ENCODE data around the gene SRGAP3. TPM values are rescaled to one million over a fixed set of nuclear protein-coding genes. Genes with fewer than 3 reads are reported as not detected.

The SRGAP3 gene
- total RNA-seq, 1 donor = 2.5 TPM

DNA sequence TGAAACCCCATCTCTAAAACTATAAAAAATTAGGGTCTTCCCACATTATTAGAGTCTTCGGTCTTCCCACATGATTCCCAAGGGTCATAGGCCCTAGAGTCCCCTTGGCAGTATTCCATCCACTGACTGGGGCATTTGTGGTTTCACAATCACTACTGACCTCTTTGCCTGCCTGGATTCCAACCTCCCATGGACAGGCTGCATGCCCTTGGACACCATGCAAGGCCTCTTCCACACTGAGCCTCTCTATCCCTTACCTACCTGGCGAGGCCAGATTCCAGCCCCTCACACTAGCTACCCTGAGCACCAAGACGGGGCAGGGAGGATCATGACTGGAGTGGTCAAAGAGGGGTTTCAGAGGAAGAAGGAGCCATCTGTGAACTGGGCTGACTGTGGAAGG is 64.4 kb downstream of the SRGAP3 start:
- Histone ChIP-seq H2AFZ (ENCODE audit: low read length) (no peak overlapping the region), H3K4me1 (ENCODE audit: insufficient read depth, low read length) (no peaks in the 10 kb centered on the region), H3K79me2 (ENCODE audit: insufficient read depth, low read length) (no peaks in the 10 kb centered on the region), H4K20me1 (ENCODE audit: insufficient read depth, low read length) (peaks cover 3% of the 10 kb centered on the region), H3K36me3 (ENCODE audit: insufficient read depth, low read length) (no peaks in the 10 kb centered on the region), H3K4me2 (ENCODE audit: insufficient read depth, low read length) (no peak overlapping the region), H3K27ac (ENCODE audit: low read depth, low read length) (no peak overlapping the region), H3K9me3 (ENCODE audit: low read depth, low read length) (no peaks in the 10 kb centered on the region), H3K27me3 (ENCODE audit: insufficient read depth, low read length) (peaks cover 6% of the 10 kb centered on the region), H3K4me3 (ENCODE audit: insufficient read depth, low read length) (no peak overlapping the region)
- DNase-seq (ENCODE audit: insufficient read length, low spot score, missing footprints) = no peak
- TF ChIP-seq, protein P1, sequence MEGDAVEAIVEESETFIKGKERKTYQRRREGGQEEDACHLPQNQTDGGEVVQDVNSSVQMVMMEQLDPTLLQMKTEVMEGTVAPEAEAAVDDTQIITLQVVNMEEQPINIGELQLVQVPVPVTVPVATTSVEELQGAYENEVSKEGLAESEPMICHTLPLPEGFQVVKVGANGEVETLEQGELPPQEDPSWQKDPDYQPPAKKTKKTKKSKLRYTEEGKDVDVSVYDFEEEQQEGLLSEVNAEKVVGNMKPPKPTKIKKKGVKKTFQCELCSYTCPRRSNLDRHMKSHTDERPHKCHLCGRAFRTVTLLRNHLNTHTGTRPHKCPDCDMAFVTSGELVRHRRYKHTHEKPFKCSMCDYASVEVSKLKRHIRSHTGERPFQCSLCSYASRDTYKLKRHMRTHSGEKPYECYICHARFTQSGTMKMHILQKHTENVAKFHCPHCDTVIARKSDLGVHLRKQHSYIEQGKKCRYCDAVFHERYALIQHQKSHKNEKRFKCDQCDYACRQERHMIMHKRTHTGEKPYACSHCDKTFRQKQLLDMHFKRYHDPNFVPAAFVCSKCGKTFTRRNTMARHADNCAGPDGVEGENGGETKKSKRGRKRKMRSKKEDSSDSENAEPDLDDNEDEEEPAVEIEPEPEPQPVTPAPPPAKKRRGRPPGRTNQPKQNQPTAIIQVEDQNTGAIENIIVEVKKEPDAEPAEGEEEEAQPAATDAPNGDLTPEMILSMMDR (IDR thresholded peaks at IDR 0.05; ENCODE audit: extremely low read depth, low read depth, low read length) = no peak

DNA sequence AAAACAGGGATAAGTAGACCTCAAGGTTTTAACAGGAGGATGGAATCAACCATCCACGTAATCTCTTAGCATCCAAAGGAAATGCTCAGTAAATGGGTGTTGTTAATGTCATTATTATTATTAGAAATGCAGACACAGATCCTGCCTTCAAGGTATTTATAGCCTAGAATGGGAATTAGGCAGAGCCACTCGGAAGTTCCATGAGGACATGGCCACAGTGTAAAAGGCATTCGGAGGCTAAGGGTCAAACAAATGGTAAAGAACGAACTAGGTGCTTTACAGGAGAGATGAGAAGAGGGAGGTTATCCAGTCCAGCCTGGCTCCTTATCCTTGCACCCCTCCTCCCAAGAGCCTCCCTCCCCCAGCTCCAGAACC is 65.0 kb downstream of the SRGAP3 start:
- Histone ChIP-seq H3K4me3 (ENCODE audit: insufficient read depth, low read length) (no peak overlapping the region), H4K20me1 (ENCODE audit: insufficient read depth, low read length) (peaks cover 3% of the 10 kb centered on the region), H3K36me3 (ENCODE audit: insufficient read depth, low read length) (no peaks in the 10 kb centered on the region), H3K4me1 (ENCODE audit: insufficient read depth, low read length) (no peaks in the 10 kb centered on the region), H3K27me3 (ENCODE audit: insufficient read depth, low read length) (peaks cover 6% of the 10 kb centered on the region), H3K79me2 (ENCODE audit: insufficient read depth, low read length) (no peaks in the 10 kb centered on the region), H3K9me3 (ENCODE audit: low read depth, low read length) (no peaks in the 10 kb centered on the region), H3K4me2 (ENCODE audit: insufficient read depth, low read length) (no peak overlapping the region), H3K27ac (ENCODE audit: low read depth, low read length) (no peak overlapping the region), H2AFZ (ENCODE audit: low read length) (no peak overlapping the region)
- DNase-seq (ENCODE audit: insufficient read length, low spot score, missing footprints) = no peak
- TF ChIP-seq, protein P1 (IDR thresholded peaks at IDR 0.05; ENCODE audit: extremely low read depth, low read depth, low read length) = no peak

DNA sequence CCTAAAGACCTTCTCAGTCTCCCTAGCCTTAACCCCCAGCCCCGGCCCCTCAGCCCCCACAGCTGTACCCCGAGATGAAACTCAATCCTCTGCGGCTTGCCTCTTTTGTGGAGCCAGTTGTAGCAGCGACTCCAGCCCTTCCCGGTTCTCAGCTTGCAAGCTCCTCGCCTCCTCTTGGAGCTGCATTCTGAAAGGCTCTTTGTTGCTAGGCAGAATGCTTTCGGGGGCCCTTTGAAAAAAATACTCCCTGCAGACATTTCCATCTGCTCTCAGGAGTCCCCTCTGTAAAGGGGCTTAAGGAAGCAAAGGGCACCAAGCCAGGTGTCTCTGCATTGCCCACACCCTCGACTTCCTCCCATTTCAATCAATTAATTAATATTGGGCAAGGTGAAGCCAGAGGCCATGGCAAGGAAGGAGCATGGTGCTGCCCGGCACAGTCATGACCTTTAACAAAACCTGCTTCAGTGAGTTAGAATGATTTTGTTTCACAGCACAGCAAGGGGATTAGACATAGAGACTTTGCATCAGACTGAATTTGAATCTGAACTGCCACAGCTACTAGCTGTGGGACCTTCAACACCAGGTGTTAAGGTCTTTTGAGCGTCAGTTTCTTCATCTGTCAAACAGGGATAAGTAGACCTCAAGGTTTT is 65.5 kb downstream of the SRGAP3 start:
- Histone ChIP-seq H3K79me2 (ENCODE audit: insufficient read depth, low read length) (no peaks in the 10 kb centered on the region), H3K4me1 (ENCODE audit: insufficient read depth, low read length) (no peaks in the 10 kb centered on the region), H3K27ac (ENCODE audit: low read depth, low read length) (no peak overlapping the region), H4K20me1 (ENCODE audit: insufficient read depth, low read length) (peaks cover 3% of the 10 kb centered on the region), H3K9me3 (ENCODE audit: low read depth, low read length) (no peaks in the 10 kb centered on the region), H3K27me3 (ENCODE audit: insufficient read depth, low read length) (peaks cover 6% of the 10 kb centered on the region), H3K4me2 (ENCODE audit: insufficient read depth, low read length) (no peak overlapping the region), H2AFZ (ENCODE audit: low read length) (no peak overlapping the region), H3K36me3 (ENCODE audit: insufficient read depth, low read length) (no peaks in the 10 kb centered on the region), H3K4me3 (ENCODE audit: insufficient read depth, low read length) (no peak overlapping the region)
- DNase-seq (ENCODE audit: insufficient read length, low spot score, missing footprints) = no peak
- TF ChIP-seq, protein P1 (IDR thresholded peaks at IDR 0.05; ENCODE audit: extremely low read depth, low read depth, low read length) = no peak

DNA sequence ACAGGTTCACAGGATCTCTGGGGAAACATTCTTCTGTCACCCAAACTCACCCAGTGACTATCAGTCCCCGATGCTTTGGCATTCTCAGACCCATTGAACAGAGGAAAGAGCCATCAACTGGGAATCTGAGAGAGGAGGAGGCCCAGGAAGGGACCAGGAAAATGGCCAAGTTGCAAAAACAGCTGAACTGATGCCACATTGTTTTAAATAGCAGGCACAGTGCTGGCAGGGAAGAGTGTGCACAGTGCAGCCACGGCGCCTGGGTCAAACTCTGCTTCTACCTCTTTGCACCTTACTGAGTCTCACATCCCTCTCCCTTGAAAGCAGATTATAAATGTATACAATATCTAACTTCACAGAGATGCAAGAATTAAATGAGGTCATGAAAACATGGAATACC is 66.4 kb downstream of the SRGAP3 start:
- DNase-seq (ENCODE audit: insufficient read length, low spot score, missing footprints) = no peak
- Histone ChIP-seq H3K4me3 (ENCODE audit: insufficient read depth, low read length) (no peak overlapping the region), H3K79me2 (ENCODE audit: insufficient read depth, low read length) (no peaks in the 10 kb centered on the region), H3K4me1 (ENCODE audit: insufficient read depth, low read length) (no peaks in the 10 kb centered on the region), H4K20me1 (ENCODE audit: insufficient read depth, low read length) (peaks cover 3% of the 10 kb centered on the region), H3K27me3 (ENCODE audit: insufficient read depth, low read length) (peaks cover 6% of the 10 kb centered on the region), H2AFZ (ENCODE audit: low read length) (no peak overlapping the region), H3K36me3 (ENCODE audit: insufficient read depth, low read length) (no peaks in the 10 kb centered on the region), H3K27ac (ENCODE audit: low read depth, low read length) (no peak overlapping the region), H3K9me3 (ENCODE audit: low read depth, low read length) (no peaks in the 10 kb centered on the region), H3K4me2 (ENCODE audit: insufficient read depth, low read length) (no peak overlapping the region)
- TF ChIP-seq, protein P1 (IDR thresholded peaks at IDR 0.05; ENCODE audit: extremely low read depth, low read depth, low read length) = no peak
